GM12892 (cell line): Measurements from ENCODE around the gene NYAP2.

Source experiments
- POLR2A ChIP-seq: IDR thresholded peaks from 2 replicates; pipeline ENCODE4 v1.6.1; 2011; ENCODE audit warnings: low read depth, low read length, control low read depth
- POLR2AphosphoS5 ChIP-seq: IDR thresholded peaks from 2 replicates; pipeline ENCODE4 v1.6.1; 2011; ENCODE audit warnings: low read depth, low read length, control low read depth
- TAF1 ChIP-seq: IDR thresholded peaks from 2 replicates; pipeline ENCODE4 v1.6.1; 2011; ENCODE audit warnings: low read depth, mild to moderate bottlenecking, control low read depth, low read length, borderline replicate concordance

DNA sequence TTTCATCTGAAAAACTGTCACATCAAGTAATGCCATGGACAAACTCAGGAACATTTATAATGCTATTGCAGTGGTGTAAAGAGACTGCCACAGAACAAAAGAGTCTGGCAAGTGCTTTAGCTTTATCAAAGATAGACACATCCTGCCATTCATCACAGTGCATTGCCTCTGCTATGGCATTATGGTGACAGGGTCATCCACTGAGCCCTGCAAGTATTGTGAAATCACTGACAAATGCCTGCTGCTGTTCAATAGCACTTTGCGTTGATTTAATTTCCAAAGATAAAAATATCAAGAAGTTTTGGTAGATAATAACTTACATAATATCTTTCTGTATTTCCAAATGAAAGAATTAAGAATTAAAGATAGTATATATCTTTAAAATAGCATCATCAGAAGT lies 38.7 kb downstream of the NYAP2 start:
- no peak for TF ChIP-seq POLR2A
- no peak for TF ChIP-seq POLR2AphosphoS5
- TF ChIP-seq TAF1, result no peak
